Spleen (tissue), 7 donors: ENCODE measurements around the gene SUSD2.
"Not testable (repeated sequence)": the region's sequence is repeated elsewhere in the genome, so short reads cannot be mapped to it uniquely, and the experiment has no call there.

Experiments
- CTCF ChIP-seq, 11 experiments: fragments of 200-600 bp in 7 of 11; fragments of 450-650 bp in 4 of 11; sonication (generic) in 4 of 11; IDR thresholded peaks in 8 of 11; conservative IDR thresholded peaks in 3 of 11; 1 replicate in 7 of 11; 2 replicates in 4 of 11; pipeline versions ENCODE4 v1.4.0 to v1.8.0; 2016 to 2021; ENCODE audit warnings: antibody characterized with exemption in 11 of 11, inconsistent platforms in 4 of 11, mild to moderate bottlenecking in 1 of 11
- POLR2A ChIP-seq, 3 donors: fragments of 450-650 bp; IDR thresholded peaks; one replicate each; pipeline ENCODE4 v1.5.1; 2017; ENCODE audit warnings: antibody characterized with exemption in 3 of 3, mild to moderate bottlenecking in 1 of 3
- POLR2AphosphoS5 ChIP-seq, 3 donors: sonication (generic); formaldehyde crosslinking; IDR thresholded peaks; one replicate each; pipeline ENCODE4 v1.5.1; 2017; ENCODE audit warnings: antibody characterized with exemption in 3 of 3
- donor health status: DM: no; HTN: no; CAD: no; lungs with moderate emphysema.
- donor health status: DM: no; HTN: no; CAD: no.
- donor health status: DM: no; HTN: no; CAD: no.

GRCh38 chr22:24211716-24212115, 30.4 kb downstream of the SUSD2 start:
- TF ChIP-seq POLR2A (IDR thresholded peaks at IDR 0.05); CTCF (IDR thresholded peaks at IDR 0.05 in 8 of 11, conservative IDR thresholded peaks at IDR 0.05 in 3 of 11); POLR2AphosphoS5 (IDR thresholded peaks at IDR 0.05): not testable (repeated sequence)
